D341Med (cell line): ENCODE results near the gene HLA-E.
A peak's percentile ranks its signal among the peaks of the same experiment; 100 is the strongest.
"Not testable (repeated sequence)": the region's sequence is repeated elsewhere in the genome, so short reads cannot be mapped to it uniquely, and the experiment has no call there.

Source experiments
- DNase-seq: peaks from one replicate; pipeline ENCODE4 v3.0.0; 2012; ENCODE audit warnings: low spot score

The HLA-E gene

GRCh38 chr6:30481211-30481964 is 7.9 kb upstream of the HLA-E start:
- DNase-seq: no peak

GRCh38 chr6:30481965-30482644 is 7.2 kb upstream of the HLA-E start:
- DNase-seq: peak; percentile 85

- no peak for DNase-seq
Observed at GRCh38 chr6:30483677-30484279, 5.5 kb upstream of the HLA-E start.

GRCh38 chr6:30485236-30485635 is 4.1 kb upstream of the HLA-E start:
- no peak for DNase-seq

- DNase-seq: no peak
Observed at GRCh38 chr6:30487926-30488325, 1.4 kb upstream of the HLA-E start.

- DNase-seq: not testable (repeated sequence)
Observed at GRCh38 chr6:30488697-30489080, 620 bp upstream of the HLA-E start.

GRCh38 chr6:30490026-30490876 is 942 bp downstream of the HLA-E start:
- peak; percentile 54 for DNase-seq

- not testable (repeated sequence) for DNase-seq
Observed at GRCh38 chr6:30491291-30491953, 2.1 kb downstream of the HLA-E start.

- no peak for DNase-seq
Observed at GRCh38 chr6:30491991-30492952, 3.0 kb downstream of the HLA-E start.

GRCh38 chr6:30493643-30494250 is 4.4 kb downstream of the HLA-E start:
- DNase-seq: no peak

GRCh38 chr6:30494291-30494861 is 5.1 kb downstream of the HLA-E start:
- DNase-seq: no peak

GRCh38 chr6:30495060-30495459 is 5.8 kb downstream of the HLA-E start:
- DNase-seq: not testable (repeated sequence)

GRCh38 chr6:30495993-30496392 is 6.7 kb downstream of the HLA-E start:
- DNase-seq: no peak

GRCh38 chr6:30497261-30497599 is 7.9 kb downstream of the HLA-E start:
- not testable (repeated sequence) for DNase-seq

- DNase-seq: no peak
Observed at GRCh38 chr6:30497714-30498113, 8.4 kb downstream of the HLA-E start.

GRCh38 chr6:30498705-30499104 is 9.4 kb downstream of the HLA-E start:
- not testable (repeated sequence) for DNase-seq

- DNase-seq: no peak
Observed at GRCh38 chr6:30500421-30501355, 11.4 kb downstream of the HLA-E start.
